ENCODE results near the gene ABCC11.
"Not testable (repeated sequence)": the region's sequence is repeated elsewhere in the genome, so short reads cannot be mapped to it uniquely, and the experiment has no call there.

ABCC11 gene

GRCh38 chr16:48201515-48202201 is 45.7 kb downstream of the ABCC11 start:
- no peak for DNase-seq (ENCODE audit: low read depth)

- no peak for DNase-seq (ENCODE audit: low read depth)
Measured at GRCh38 chr16:48197294-48197693, 50.0 kb downstream of the ABCC11 start.

GRCh38 chr16:48194828-48195556 is 52.3 kb downstream of the ABCC11 start:
- DNase-seq (ENCODE audit: low read depth) = peak; percentile 6

- no peak for DNase-seq (ENCODE audit: low read depth)
Measured at GRCh38 chr16:48193846-48194245, 53.5 kb downstream of the ABCC11 start.

- DNase-seq (ENCODE audit: low read depth) = no peak
Measured at GRCh38 chr16:48188449-48189102, 58.8 kb downstream of the ABCC11 start.

- no peak for DNase-seq (ENCODE audit: low read depth)
Measured at GRCh38 chr16:48187779-48188178, 59.6 kb downstream of the ABCC11 start.

- DNase-seq (ENCODE audit: low read depth) = no peak
Measured at GRCh38 chr16:48184681-48185080, 62.7 kb downstream of the ABCC11 start.

- DNase-seq (ENCODE audit: low read depth) = no peak
Measured at GRCh38 chr16:48182979-48183537, 64.3 kb downstream of the ABCC11 start.

GRCh38 chr16:48181746-48182520 is 65.4 kb downstream of the ABCC11 start:
- not testable (repeated sequence) for DNase-seq (ENCODE audit: low read depth)

GRCh38 chr16:48180868-48181480 is 66.4 kb downstream of the ABCC11 start:
- DNase-seq (ENCODE audit: low read depth) = no peak

- DNase-seq (ENCODE audit: low read depth) = no peak
Measured at GRCh38 chr16:48176635-48177408, 70.5 kb downstream of the ABCC11 start.

- DNase-seq (ENCODE audit: low read depth) = no peak
Measured at GRCh38 chr16:48173889-48174288, 73.5 kb downstream of the ABCC11 start.

GRCh38 chr16:48172682-48173081 is 74.7 kb downstream of the ABCC11 start:
- no peak for DNase-seq (ENCODE audit: low read depth)

GRCh38 chr16:48169896-48170295 is 77.4 kb downstream of the ABCC11 start:
- no peak for DNase-seq (ENCODE audit: low read depth)

GRCh38 chr16:48168075-48168474 is 79.3 kb downstream of the ABCC11 start:
- DNase-seq (ENCODE audit: low read depth) = no peak

GRCh38 chr16:48166617-48167016 is 80.7 kb downstream of the ABCC11 start:
- not testable (repeated sequence) for DNase-seq (ENCODE audit: low read depth)

GRCh38 chr16:48165961-48166578 is 81.3 kb downstream of the ABCC11 start:
- DNase-seq (ENCODE audit: low read depth) = peak; percentile 71

- peak; percentile 83 for DNase-seq (ENCODE audit: low read depth)
Measured at GRCh38 chr16:48164907-48165715, 82.2 kb downstream of the ABCC11 start.

GRCh38 chr16:48162839-48163410 is 84.4 kb downstream of the ABCC11 start:
- DNase-seq (ENCODE audit: low read depth) = no peak
